IPS DF 4.7 (cell line): ENCODE measurements around the gene GCM1.
A peak's percentile ranks its signal among the peaks of the same experiment; 100 is the strongest.

Experiments used
- DNase-seq: peaks from one replicate; pipeline ENCODE4 v3.0.0-alpha.2; 2013; ENCODE audit warnings: low spot score; ENCODE audit errors: extremely low read depth

Gene GCM1

DNA sequence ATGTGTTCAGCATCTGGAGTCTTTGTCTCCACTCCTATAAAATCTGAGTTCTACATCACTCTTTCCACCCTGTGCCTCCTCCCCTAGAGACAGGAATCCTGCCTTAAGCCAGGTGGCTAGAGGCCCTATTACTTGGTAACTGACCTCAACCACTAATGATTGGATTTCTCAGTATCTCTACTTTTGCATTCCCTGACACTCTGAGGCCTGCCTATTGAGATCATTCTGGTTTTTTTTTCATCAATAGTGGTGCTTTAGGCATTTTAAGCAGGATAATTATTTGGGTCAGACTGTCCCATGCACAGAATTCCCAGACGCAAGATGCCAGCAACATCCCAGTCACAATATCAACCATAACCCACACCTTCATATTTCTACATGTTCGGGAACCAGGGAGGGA lies 3.9 kb upstream of the GCM1 start:
- no peak for DNase-seq

DNA sequence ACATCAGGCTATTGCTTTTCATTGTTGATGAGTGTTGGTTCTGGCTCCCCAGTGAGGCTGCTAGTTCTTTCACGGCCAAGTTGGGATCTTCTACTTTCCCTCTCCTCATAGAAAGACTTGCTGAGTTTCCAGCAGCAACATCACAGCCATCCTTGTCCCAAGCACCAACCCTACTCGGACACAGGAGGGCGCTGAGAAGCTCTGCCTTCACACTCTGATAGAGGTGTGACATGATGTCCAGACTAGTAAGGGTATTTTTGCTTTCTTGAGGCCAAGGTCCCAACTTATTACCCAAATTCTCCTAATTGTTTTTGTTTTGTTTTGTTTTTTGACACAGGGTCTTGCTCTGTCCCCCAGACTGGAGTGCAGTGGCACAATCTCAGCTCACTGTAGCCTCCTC lies 3.0 kb upstream of the GCM1 start:
- peak; percentile 22 for DNase-seq

GRCh38 chr6:53144802-53145201 lies 3.8 kb downstream of the GCM1 start:
- no peak for DNase-seq

DNA sequence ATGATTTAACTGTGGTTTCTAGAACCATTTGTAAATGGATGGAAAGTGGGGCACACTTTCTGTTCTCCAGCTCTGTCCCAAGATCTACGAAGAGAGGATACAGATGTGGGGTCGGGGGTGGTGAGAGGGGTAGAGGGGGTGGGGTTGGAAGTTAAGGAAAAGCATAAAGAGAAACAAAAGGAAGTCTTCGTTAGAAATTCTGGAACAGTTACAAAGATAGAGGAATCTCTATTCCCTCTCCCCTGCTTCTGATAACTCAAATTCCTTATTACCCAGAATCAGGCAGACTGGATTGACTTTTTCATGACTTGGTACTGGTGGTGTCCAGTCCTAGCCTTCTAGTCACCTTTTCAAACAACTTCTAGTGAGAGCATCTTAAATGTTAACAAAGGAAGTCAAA lies 4.9 kb downstream of the GCM1 start:
- DNase-seq: no peak

GRCh38 chr6:53142810-53143209 lies 5.8 kb downstream of the GCM1 start:
- no peak for DNase-seq

GRCh38 chr6:53139841-53140413 lies 8.7 kb downstream of the GCM1 start:
- DNase-seq: no peak

DNA sequence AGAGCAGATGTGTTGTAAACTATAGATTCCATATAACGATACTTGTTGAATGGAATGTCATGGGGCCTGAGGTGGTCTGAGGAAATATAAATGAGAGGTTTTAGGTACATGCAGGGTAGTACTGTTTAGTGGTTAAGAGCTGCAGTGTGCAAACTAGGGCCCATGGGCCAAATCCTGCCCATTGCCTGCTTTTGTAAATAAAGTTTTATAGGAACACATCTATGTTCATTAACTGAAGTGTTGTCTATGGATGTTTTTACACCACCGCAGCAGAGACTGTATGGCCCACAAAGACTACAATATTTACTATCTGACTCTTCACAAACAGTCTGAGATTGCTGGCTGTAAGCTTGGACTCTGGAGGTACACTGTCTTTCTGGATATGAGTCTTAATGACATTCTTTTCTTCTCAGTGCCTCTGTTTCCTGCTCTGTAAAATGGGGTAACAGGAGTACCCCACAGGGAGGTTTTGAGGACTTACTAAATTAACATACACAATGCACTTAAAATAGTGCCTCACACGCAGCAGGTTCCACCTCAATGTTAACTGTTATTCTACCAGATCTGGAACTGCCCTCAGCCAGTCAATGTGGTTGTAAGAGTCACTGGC lies 12.5 kb downstream of the GCM1 start:
- DNase-seq: no peak

GRCh38 chr6:53134601-53135235 lies 13.9 kb downstream of the GCM1 start:
- no peak for DNase-seq

GRCh38 chr6:53133961-53134360 lies 14.7 kb downstream of the GCM1 start:
- DNase-seq: no peak

DNA sequence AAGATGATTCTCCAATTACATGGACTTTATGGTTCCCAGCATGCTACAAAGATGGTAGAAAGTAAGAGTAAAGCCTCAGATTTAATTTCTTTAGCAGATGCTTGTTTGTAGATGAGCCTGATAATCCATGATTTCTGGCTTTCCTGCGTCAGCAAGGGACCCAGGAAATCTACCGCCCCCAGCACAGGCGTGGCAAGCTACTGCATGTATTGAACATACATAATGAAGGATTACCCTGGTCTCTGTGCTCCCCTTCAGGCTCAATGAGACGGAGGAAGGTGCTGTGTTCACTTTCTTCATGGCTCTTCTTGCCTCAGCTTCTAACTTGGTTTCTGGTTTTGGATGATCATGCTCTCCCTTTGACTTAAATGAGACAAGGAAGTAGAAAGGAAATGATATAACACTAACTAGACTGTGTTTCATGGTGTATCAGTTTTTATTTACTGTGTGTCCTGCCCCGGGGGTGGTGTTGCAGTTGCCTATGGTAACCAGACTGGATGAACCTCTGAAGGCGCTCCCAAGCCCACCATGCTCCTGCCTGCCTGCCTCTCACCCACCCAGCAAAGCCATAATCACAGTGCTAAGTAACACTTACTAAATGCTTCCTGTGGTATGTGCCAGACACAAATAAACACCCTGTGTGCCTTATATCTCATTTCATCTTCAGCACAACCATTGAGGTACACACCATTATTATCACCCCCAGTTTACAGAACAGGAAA lies 17.9 kb downstream of the GCM1 start:
- DNase-seq: no peak

- no peak for DNase-seq
Measured at GRCh38 chr6:53128842-53129241, 19.8 kb downstream of the GCM1 start.

DNA sequence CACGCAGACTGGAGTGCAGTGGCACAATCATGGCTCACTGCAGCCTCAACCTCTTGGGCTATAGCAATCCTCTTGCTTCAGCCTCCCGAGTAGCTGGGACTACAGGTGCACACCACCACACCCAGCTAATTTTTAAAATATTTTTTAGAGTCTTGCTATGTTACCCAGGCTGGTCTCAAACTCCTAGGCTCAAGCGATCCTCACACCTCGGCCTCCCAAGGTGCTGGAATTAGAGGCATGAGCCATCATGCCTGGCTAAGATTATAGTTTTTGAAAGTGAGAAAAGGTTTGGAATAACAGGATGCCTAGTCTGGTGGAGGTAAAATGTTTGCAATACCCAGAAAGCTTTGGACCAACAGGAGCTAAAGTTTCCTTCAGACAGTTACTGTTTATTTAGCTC lies 23.4 kb downstream of the GCM1 start:
- DNase-seq: no peak

DNA sequence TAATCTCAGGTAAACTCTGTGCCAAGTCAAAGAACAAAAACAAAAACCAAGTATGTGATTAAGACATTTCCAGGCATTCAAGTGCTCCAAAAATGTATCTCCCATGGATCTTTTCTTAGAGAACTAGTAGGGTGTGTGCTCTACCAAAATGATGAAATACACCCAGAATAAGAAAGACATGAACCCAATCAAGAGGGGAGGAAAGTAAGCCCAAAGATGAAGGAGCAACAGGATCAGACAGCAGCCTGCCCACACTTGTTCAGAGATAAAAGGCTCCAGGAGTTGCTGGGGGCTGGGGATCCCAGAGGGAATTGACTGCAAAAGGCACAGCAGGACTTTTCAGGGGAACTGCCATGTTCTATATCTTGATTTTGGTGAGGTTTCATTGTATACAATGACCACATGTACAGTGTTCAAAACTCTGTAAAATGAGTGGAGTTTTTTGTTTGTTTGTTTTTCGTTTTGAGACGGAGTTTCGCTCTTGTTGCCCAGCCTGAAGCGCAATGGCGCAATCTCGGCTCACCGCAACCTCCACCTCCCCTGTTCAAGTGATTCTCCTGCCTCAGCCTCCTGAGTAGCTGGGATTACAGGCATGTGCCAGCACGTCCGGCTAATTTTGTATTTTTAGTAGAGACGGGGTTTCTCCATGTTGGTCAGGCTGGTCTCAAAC lies 24.4 kb downstream of the GCM1 start:
- no peak for DNase-seq

DNA sequence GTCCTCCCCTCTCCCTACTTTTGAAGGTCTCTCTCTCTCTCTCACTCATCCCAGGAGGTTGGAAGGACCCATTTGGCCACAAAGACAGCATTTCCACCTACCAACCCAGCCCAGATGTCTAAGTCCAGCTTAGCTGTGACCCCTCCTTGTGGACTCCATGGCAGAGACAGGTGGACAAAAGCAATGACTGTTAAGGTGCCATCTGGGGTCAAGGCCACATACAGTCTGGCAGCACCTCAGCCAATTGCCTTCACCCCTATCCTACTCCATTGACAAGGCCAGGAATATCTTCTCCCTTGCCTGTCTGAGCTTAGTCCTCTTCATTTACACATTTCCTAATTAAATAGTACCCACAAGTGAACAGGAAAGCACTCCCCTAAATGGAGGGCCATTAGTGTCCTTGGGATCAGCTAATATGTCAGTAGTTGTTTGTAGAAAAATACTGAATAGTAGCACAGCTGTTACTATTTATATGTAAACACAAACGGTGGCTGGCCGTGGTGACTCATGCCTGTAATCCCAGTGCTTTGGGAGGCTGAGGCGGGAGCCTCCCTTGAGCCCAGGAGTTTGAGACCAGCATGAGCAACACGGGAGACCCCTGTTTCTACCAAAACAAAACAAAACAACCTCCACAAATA lies 28.8 kb downstream of the GCM1 start:
- no peak for DNase-seq

DNA sequence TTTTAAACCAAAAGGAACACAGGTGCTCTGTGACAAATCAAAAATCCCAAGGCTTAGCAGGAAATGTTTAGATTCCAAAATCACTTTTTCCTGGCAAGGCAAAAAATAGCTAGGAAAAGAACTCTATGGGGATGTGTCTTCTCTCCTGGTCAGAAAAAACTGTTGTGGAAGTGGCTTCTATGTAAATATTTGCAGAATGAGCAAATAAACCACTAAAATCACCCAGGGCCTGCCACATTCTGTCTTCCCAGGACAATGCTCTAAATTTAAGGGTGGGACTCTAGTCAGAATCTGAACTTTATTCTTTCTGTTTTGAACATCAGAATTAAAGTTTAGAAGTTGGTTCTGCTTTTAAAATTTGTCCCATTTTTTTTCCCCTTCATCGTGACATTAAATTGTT lies 29.3 kb downstream of the GCM1 start:
- no peak for DNase-seq

GRCh38 chr6:53115741-53116140 lies 32.9 kb downstream of the GCM1 start:
- no peak for DNase-seq

DNA sequence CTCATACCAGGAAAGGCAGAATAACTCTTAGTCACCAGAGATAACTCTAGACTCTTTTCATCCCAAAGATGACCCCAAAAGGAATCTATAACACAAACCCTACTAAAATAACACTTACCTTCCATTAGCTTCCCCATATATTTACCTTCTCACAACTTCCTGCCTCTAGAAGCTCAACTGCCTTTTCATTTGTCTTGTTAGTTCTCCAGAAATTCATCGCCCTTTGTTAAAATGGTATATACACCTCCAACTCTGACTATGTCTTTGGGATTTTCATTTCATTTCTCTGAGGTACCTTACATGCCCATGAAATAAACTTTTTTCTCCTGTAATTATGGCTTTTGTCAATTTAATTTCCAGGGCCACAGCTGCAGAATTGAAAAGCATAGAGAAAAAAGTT lies 33.5 kb downstream of the GCM1 start:
- DNase-seq: no peak

GRCh38 chr6:53113742-53114141 lies 34.9 kb downstream of the GCM1 start:
- no peak for DNase-seq

GRCh38 chr6:53112871-53113270 lies 35.8 kb downstream of the GCM1 start:
- no peak for DNase-seq

DNA sequence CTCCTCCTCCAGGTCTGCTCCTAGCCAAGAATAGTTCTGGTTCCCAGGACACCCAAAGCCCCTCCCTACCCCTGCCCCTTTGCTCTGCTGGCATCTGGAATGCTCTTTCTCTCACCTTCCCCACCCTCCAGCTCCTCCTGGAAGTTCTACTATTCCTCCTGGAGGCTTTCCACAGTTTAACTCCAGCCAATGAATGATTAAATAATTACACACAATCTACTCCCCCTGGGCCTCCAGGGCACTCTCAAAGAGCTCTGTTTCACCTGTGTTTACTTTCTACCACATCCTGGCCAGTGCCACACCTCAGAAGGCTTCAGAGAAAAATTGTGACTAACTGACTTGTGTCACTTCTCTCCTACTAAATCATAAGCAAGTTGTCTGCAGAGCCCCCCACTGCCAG lies 36.2 kb downstream of the GCM1 start:
- DNase-seq: no peak

- no peak for DNase-seq
Measured at GRCh38 chr6:53111865-53112264, 36.8 kb downstream of the GCM1 start.

DNA sequence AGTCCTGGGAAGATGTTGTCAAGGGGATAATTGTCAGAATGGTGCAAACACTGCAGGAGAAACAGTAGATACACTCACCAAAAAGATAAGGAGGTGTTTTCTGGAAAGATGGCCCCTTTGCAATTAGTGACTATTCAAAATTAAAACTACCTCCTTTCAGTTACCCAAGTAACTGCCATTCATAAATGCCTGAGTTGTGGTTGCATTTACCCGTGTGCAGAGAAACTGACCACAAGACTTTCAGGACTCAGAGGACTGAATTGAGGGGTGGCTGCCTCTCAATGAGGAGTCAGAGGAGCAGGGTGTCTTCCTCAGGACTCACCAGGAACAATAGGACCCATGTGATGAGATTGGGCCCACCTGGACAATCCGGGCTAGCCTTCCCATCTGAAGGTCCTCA lies 39.0 kb downstream of the GCM1 start:
- no peak for DNase-seq
